Astrocyte (in vitro differentiated cells and primary cell): ENCODE measurements around the gene ANP32A.

Source experiments
- CTCF ChIP-seq: IDR thresholded peaks from 2 replicates; pipeline ENCODE4 v1.5.1; 2011; ENCODE audit warnings: low read depth, mild to moderate bottlenecking, inconsistent platforms, low read length, moderate library complexity; ENCODE audit not compliant: insufficient read depth
- EZH2 ChIP-seq: IDR thresholded peaks from 2 replicates; pipeline ENCODE4 v1.6.1; 2012; ENCODE audit warnings: mild to moderate bottlenecking, low read length, inconsistent platforms; ENCODE audit not compliant: insufficient read depth

GRCh38 chr15:68823561-68823960 is 2.9 kb upstream of the ANP32A start:
- TF ChIP-seq EZH2 (no peak), CTCF (no peak)
